PC-3 (cell line): ENCODE measurements around the gene DUSP2. TPM values are rescaled to one million over a fixed set of nuclear protein-coding genes. Genes with fewer than 3 reads are reported as not detected.

Source experiments
- ATAC-seq: fragments of 200-7000 bp; cut with Tn5 transposase; 2 replicates; pipeline ENCODE4 v1.9.1; 2020; ENCODE audit warnings: mild to moderate bottlenecking, moderate library complexity
- BruUV-seq: library from RNA; stranded (reverse); fragments of 400-500 nt; replicated peaks from 2 replicates; lab custom pipeline; 2021; lab: Mats Ljungman, UMichigan
- CTCF ChIA-PET: fragments of 300-600 bp; sonication (Branson Sonifier 250); formaldehyde crosslinking; loops from one replicate; lab custom pipeline; 2022; ENCODE audit warnings: antibody characterized with exemption; lab: Charles Lee
- POLR2A ChIA-PET: fragments of 300-600 bp; sonication (Branson Sonifier 250); formaldehyde crosslinking; loops from one replicate; lab custom pipeline; 2022; ENCODE audit warnings: antibody characterized with exemption; ENCODE audit not compliant: unreplicated experiment; lab: Charles Lee
- DNase-seq: peaks from one replicate; pipeline ENCODE4 v3.0.0-alpha.2; 2015
- H2AFZ ChIP-seq: fragments of 300-600 bp; sonication (generic); 2 replicates; pipeline ENCODE4 v1.6.0; 2016; ENCODE audit warnings: antibody characterized with exemption, low read length
- H3F3A ChIP-seq: fragments of 300-600 bp; sonication (generic); one replicate; pipeline ENCODE4 v1.6.0; 2017; ENCODE audit warnings: antibody characterized with exemption, low read length, control low read depth, mild to moderate bottlenecking; ENCODE audit not compliant: unreplicated experiment
- H3K27ac ChIP-seq: fragments of 300-600 bp; sonication (generic); 2 replicates; pipeline ENCODE4 v1.5.1; 2016; ENCODE audit warnings: mild to moderate bottlenecking, low read length
- H3K27me3 ChIP-seq: fragments of 300-600 bp; sonication (generic); 2 replicates; pipeline ENCODE4 v1.6.1; 2016; ENCODE audit warnings: low read length, mixed read lengths
- H3K36me3 ChIP-seq: fragments of 300-600 bp; sonication (generic); 2 replicates; pipeline ENCODE4 v1.6.1; 2016; ENCODE audit warnings: low read depth, mixed run types, low read length, mixed read lengths
- H3K4me1 ChIP-seq: fragments of 300-600 bp; sonication (generic); 2 replicates; pipeline ENCODE4 v1.5.1; 2016; ENCODE audit warnings: low read length; ENCODE audit not compliant: insufficient read depth
- H3K4me2 ChIP-seq: fragments of 300-600 bp; sonication (generic); 2 replicates; pipeline ENCODE4 v1.6.0; 2016; ENCODE audit warnings: low read length
- H3K4me3 ChIP-seq: fragments of 300-600 bp; sonication (generic); 2 replicates; pipeline ENCODE4 v1.5.1; 2016; ENCODE audit warnings: mild to moderate bottlenecking, low read length, mixed read lengths
- H3K79me2 ChIP-seq: fragments of 300-600 bp; sonication (generic); 2 replicates; pipeline ENCODE4 v1.6.1; 2017; ENCODE audit warnings: low read length, mixed read lengths
- H3K9ac ChIP-seq: fragments of 300-600 bp; sonication (generic); 2 replicates; pipeline ENCODE4 v1.6.0; 2016; ENCODE audit warnings: mild to moderate bottlenecking, low read length
- H3K9me2 ChIP-seq: fragments of 300-600 bp; sonication (generic); replicated peaks from 2 replicates; pipeline ENCODE4 v1.6.1; 2016; ENCODE audit warnings: mixed run types, low read length, mixed read lengths
- H3K9me3 ChIP-seq: fragments of 300-600 bp; sonication (generic); 2 replicates; pipeline ENCODE4 v1.6.1; 2016; ENCODE audit warnings: low read length, mixed read lengths
- H4K20me1 ChIP-seq: fragments of 300-600 bp; sonication (generic); 2 replicates; pipeline ENCODE4 v1.6.1; 2016; ENCODE audit warnings: low read length, mixed read lengths
- EZH2 ChIP-seq: fragments of 300-600 bp; sonication (generic); IDR thresholded peaks from one replicate; pipeline ENCODE4 v1.6.1; 2017; ENCODE audit warnings: antibody characterized with exemption, mild to moderate bottlenecking, low read length; ENCODE audit not compliant: unreplicated experiment
- EZH2phosphoT487 ChIP-seq: fragments of 300-600 bp; sonication (generic); IDR thresholded peaks from 2 replicates; pipeline ENCODE4 v1.6.1; 2018; ENCODE audit warnings: mild to moderate bottlenecking, antibody characterized with exemption, low read length, borderline replicate concordance
- intact Hi-C: fragments of 100-400 bp; cut with micrococcal nuclease; formaldehyde crosslinking; loops from 2 replicates; pipeline ENCODE4 v1.9.0; 2023
- total RNA-seq: library from RNA; depleted of rRNA; stranded (reverse); fragments of >200 nt; gene quantifications from 2 replicates; pipeline ENCODE4 v1.2.3, GENCODE V29; 2014
- TF ChIP-seq, protein P1 (sequence below): fragments of 300-600 bp; sonication (generic); conservative IDR thresholded peaks from 2 replicates; pipeline ENCODE4 v1.5.1; 2017; ENCODE audit warnings: antibody characterized with exemption, low read depth, mild to moderate bottlenecking, low read length

DUSP2 gene
- total RNA-seq, 1 experiment from 2014 or later = 6.9 TPM

GRCh38 chr2:96123290-96123689 is 21.9 kb downstream of the DUSP2 start:
- H4K20me1 ChIP-seq = no peaks in the 10 kb centered on the region
- no peaks in the 10 kb centered on the region for H3K9me3 ChIP-seq
- H2AFZ ChIP-seq = no peak overlapping the region
- TF ChIP-seq EZH2phosphoT487 (no peak), EZH2 (no peak)
- TF ChIP-seq, protein P1, sequence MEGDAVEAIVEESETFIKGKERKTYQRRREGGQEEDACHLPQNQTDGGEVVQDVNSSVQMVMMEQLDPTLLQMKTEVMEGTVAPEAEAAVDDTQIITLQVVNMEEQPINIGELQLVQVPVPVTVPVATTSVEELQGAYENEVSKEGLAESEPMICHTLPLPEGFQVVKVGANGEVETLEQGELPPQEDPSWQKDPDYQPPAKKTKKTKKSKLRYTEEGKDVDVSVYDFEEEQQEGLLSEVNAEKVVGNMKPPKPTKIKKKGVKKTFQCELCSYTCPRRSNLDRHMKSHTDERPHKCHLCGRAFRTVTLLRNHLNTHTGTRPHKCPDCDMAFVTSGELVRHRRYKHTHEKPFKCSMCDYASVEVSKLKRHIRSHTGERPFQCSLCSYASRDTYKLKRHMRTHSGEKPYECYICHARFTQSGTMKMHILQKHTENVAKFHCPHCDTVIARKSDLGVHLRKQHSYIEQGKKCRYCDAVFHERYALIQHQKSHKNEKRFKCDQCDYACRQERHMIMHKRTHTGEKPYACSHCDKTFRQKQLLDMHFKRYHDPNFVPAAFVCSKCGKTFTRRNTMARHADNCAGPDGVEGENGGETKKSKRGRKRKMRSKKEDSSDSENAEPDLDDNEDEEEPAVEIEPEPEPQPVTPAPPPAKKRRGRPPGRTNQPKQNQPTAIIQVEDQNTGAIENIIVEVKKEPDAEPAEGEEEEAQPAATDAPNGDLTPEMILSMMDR = no peak
- no peak overlapping the region for H3K27ac ChIP-seq
- CTCF ChIA-PET = no interaction called here
- ATAC-seq (no peak), DNase-seq (no peak)
- no peak overlapping the region for H3K9ac ChIP-seq
- no TSS peak for BruUV-seq
- H3F3A ChIP-seq = no peaks in the 10 kb centered on the region
- intact Hi-C loops = no loop called here
- no peaks in the 10 kb centered on the region for H3K36me3 ChIP-seq
- H3K4me3 ChIP-seq = no peak overlapping the region
- POLR2A ChIA-PET = no interaction called here
- H3K79me2 ChIP-seq = no peaks in the 10 kb centered on the region
- no peaks in the 10 kb centered on the region for H3K4me1 ChIP-seq
- peaks cover 27% of the 10 kb centered on the region for H3K27me3 ChIP-seq
- H3K9me2 ChIP-seq = no peaks in the 10 kb centered on the region
- H3K4me2 ChIP-seq = no peak overlapping the region

GRCh38 chr2:96122391-96122790 is 22.8 kb downstream of the DUSP2 start:
- Histone ChIP-seq H3K79me2 (no peaks in the 10 kb centered on the region), H3K9me3 (no peaks in the 10 kb centered on the region), H3K27me3 (peaks cover 27% of the 10 kb centered on the region), H3K4me1 (peaks cover 4% of the 10 kb centered on the region), H3K9me2 (no peaks in the 10 kb centered on the region), H3F3A (no peaks in the 10 kb centered on the region), H3K9ac (no peak overlapping the region), H3K4me2 (no peak overlapping the region), H3K4me3 (no peak overlapping the region), H4K20me1 (no peaks in the 10 kb centered on the region), H3K27ac (no peak overlapping the region), H2AFZ (no peak overlapping the region), H3K36me3 (no peaks in the 10 kb centered on the region)
- BruUV-seq = no TSS peak
- intact Hi-C loops = no loop called here
- ATAC-seq (no peak), DNase-seq (no peak)
- ChIA-PET POLR2A (no interaction called here), CTCF (no interaction called here)
- TF ChIP-seq EZH2phosphoT487 = no peak
- no peak for TF ChIP-seq EZH2
- TF ChIP-seq, protein P1 = no peak

DNA sequence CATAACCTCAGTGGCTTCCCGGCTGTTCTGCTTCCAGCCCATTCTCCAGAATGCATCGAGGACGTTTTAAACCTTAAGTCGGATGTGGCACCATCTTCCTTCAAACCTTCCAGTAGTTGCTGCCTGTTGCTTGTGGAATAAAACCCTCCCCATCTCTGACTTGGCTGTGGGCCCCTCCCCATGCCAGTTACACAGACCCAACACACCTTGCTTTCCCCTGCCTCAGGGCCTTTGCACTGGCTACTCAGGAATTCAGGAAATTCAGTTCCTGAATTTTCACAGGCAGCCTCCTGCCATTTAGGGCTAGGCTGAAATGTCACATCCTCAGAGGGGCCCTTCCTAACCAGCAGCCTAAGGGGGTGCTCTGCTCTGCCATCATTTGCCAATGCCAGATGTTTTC is 23.8 kb downstream of the DUSP2 start:
- Histone ChIP-seq H3K9me3 (no peaks in the 10 kb centered on the region), H3K4me1 (peaks cover 7% of the 10 kb centered on the region), H3K9me2 (no peaks in the 10 kb centered on the region), H3F3A (no peaks in the 10 kb centered on the region), H3K27ac (no peak overlapping the region), H3K9ac (no peak overlapping the region), H3K27me3 (peaks cover 27% of the 10 kb centered on the region), H3K36me3 (no peaks in the 10 kb centered on the region), H3K4me2 (no peak overlapping the region), H3K79me2 (no peaks in the 10 kb centered on the region), H3K4me3 (no peak overlapping the region), H2AFZ (no peak overlapping the region), H4K20me1 (no peaks in the 10 kb centered on the region)
- intact Hi-C loops = no loop called here
- no TSS peak for BruUV-seq
- DNase-seq = no peak
- no peak for ATAC-seq
- ChIA-PET CTCF (no interaction called here), POLR2A (no interaction called here)
- TF ChIP-seq EZH2phosphoT487 = no peak
- TF ChIP-seq EZH2 = no peak
- TF ChIP-seq, protein P1 = no peak
